D341Med (cell line): ENCODE results near the gene CILP2.

Experiments
- DNase-seq: peaks from one replicate; pipeline ENCODE4 v3.0.0; 2012; ENCODE audit warnings: low spot score

CILP2 gene

DNA sequence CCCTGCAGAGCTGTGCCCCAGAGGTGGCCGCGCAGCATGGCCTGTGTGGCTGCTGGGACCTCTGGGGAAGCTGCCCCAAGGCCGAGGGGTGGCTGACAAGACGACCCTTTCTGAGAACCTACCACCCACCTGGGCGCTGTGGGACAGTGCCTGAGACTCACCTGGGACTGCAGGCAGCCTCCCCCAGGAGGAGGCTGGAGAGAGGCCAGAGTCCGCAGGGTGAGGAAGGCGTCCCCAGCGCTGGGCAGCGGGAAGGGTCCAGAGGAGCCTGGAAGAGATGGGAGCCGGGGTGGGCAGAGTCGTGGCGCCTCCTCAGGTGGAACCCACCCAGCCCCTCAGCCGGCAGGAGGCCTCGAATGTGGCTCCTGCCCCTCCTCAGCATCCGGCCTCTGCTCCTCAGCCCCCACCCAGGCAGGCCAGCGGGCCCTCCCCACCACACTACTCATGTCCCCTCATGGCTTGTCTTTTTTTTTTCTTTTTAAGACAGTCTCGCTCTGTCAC lies 25.3 kb downstream of the CILP2 start:
- DNase-seq: no peak

DNA sequence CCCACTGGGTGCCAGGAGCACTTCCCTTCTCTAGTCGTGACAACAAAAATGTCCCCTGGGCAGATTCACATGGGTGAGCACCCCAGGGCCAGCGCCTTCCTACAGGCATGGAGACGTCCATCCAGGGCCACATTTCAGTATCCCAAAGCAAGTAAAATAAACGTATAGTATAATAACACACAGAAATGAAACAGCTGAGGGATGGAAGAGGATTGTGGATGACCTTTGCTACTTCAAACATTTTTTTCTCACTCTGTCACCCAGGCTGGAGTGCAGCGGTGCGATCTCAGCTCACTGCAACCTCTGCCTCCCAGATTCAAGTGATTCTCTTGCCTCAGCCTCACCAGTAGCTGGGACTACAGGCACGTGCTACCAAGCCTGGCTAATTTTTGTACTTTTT lies 28.2 kb downstream of the CILP2 start:
- DNase-seq: no peak

DNA sequence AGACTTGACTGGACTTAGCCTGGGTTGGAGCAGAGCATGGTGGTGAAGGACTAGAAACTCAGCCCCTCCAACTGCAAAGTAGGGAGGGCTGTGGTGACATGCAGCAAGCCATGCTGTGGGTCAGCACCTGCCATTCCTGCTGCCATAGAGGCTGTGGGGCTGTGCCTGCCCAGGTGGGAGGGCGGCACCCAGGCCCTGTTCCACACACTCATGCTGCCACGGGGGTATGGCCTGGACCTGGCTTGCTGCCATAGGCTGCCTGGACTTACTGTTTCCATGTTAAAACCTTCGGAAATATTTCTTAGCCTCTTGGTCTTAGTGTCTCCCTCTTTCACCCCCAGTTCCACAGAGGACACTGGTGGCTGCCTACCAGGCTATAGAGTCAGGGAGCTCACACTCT lies 29.3 kb downstream of the CILP2 start:
- DNase-seq: no peak

DNA sequence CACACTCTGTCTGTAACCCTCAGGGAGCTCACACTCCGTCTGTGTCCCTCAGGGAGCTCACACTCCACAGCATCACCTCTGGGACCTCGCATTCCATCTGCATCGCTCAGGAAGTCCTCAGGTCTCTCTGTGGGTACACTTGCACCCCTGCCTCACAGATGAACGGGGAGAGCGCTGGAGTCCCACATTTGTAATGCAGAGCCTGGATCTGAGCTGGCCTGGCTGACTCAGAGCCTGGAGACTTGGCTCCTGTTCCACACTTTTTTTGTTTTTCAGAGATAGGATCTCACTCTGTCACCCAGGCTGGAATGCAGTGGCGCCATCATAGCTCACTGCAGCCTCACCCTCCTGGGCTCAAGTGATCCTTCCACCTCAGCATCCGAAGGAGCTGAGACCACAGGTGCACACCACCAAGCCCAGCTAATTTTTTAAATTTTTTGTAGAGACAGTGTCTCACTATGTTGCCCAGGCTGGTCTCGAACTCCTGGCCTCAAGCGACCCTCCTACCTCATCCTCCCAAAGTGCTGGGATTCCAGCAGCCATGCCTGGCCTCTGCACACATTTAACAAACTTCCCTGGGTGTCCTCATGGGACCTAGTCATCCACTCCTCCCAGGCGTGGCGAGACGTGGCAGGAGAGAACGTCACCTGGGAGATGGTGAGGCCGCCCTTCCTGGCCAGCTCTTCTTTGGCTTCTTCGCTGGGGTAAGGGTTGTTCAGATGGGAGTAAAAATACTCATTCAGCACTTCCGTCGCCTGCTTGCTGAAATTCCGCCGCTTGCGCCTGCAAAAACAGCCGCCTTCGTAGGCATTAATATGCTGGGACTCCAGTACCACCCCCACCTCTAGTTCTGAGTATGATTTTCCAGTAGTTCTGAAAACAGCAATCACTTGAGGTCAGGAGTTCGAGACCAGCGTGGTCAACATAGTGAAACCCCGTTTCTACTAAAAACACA lies 31.0 kb downstream of the CILP2 start:
- DNase-seq: no peak

DNA sequence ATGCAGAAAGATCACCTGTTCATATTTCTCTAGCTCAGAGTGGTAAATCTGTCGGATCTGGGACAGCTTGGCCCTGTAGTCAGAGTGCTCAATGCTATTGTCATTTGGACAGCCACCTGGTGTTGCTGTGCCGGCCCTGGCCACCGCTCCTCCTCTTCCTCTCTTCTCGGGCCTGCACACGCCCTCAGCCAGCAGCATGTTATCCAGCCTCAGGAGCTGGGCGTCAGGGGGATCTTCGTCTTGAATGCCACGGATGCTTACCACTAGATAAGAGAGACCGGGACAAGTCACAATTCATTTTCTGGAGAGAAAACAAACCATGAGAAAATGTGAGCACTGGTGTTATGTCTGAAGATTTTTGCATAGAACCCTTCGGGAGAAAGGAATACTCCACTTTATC lies 32.5 kb downstream of the CILP2 start:
- no peak for DNase-seq

DNA sequence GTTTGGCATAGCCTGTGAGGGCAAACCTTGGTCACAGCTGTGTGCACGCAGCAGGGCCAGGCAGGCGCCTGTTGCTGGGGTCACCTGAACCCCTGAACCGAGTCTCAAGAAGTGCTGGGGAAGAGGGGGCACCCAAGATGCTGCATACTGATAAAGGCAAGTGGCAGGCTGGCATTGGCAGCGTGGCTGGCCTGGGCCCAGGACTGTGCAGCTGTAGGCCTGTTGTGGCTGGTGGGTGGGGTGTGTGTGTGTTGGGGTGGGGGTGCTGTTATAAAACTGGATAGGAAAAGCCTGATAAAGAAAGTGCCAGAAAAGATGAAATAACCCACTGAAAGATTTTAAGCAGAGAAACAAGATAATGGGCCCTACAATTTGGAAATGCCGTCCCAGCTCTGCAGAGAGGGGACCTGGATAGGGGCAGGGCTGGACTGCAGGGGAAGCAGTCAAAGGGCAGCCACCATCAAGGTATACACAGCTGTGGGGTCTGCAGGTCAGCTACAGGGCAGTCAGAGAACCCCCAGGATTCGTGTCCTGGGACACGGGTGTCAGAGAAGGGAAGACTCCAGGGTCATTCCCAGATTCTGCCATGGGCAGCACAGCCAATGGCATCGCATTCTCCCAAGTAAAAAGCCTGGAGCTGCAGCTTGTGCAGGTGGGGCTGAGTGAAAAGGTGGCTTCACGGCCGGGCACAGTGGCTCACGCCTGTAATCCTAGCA lies 33.2 kb downstream of the CILP2 start:
- DNase-seq: no peak

DNA sequence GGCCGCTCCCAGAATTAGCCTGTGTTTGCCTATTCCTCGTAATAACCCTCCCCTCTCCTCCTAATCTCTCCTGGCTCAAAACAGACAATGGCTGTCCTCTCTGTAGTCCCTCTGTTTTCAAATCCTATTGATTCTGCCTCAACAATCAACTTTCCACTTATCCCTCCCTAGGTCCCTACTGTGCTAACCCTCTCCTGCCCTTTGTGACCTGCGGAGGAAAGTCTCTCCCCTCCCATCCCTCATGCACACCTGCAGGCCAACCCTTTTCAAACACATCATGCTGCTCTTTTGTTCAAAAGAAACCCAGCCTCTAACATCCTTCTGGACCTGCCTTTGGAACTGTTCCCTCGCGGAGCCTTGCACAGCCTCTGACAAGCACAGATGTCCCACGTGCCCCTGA lies 37.3 kb downstream of the CILP2 start:
- no peak for DNase-seq

DNA sequence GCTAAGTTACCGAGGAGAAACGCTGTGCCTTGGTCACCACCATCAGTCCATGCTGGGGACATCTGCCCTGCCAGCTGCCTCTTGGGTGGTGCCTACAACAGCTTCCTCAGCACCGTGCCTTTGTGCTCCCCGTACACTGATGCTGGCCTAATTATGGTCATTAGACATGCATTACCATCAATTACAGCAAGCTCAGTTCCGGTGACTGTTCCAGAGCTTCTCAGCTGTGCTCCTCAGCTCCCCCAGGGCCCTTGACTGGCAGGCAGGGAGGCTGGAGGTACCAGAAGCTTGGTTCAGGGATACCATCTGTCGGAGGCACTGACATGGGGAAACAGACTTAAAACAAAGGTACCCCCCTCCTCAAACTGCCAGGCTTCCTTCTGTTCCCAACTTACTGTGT lies 40.2 kb downstream of the CILP2 start:
- DNase-seq: no peak

DNA sequence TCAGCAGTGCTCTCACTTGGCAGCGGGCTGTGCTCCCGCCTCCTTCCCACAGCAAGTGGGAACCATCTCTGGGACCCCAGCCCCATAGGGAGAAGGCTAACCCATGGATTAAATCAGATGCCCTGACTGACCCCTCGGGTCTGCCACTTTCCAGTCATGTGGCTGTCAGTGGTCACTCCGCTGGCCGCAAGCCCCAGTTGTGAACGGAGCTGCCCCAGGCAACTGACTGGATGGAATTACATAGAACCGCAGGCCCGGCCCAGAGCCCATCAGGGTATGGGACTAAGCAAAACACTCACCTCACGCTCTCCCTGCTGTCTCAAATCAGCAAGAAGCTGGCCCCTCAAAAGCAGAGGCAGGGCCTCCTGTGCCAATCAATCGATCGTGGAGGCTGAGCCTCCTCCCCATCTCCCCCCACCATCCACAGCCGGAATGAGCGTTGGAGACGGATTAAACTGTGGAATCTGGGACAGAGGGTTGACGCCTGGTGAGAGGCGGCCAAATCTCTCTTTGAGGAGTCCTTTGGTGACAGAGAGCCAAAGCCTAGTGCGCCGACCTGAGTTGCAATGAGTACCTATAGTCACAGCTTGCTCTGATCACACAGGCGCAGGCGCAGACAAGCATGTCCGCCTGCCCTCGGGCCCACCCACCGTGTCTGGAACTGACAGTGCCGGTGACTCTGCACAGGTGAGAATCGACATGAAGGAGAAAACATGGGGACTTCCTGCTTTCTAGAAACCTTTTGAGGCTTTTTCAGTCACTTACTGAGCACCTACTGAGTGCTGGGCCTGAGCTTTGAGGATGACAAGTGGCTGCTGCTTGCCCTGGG lies 41.7 kb downstream of the CILP2 start:
- no peak for DNase-seq

DNA sequence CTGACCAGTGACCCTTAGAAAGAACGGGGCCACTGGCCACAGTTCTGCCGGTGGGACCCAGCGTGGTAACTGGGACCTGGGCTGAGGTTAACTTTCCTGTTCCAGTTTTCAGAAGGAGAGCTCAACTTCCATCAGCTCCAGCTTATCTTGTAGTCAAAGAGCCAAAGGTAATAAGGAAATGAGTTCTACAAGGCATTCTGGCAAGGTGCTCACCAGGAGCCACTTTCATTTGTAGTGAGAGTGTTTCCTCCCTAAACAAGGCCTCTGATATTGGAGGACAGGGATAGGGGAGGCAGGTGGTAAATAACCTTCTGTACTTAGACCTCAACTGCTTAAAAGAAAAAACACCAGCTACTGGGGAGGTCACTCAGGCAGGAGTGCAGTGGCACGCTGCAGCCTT lies 42.4 kb downstream of the CILP2 start:
- DNase-seq: no peak

DNA sequence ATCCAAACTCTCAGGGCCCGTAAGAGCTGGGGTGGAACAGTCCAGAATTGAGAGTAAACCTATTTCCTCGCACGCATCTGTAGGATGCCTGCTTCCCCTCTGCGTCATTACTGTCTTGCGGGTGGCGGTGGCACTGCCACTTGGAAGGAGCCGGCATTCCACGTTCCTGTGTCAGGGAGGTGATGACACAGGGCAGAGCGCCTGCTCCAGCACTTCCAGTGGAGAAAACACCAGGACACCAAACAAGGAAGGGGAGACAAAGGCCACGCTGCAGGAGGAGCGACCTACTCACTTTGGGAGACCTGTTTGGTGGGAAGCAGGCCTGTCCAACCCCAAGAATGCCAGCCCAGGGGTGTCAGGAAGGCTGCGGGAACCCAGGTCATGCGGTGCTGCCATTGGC lies 43.3 kb downstream of the CILP2 start:
- DNase-seq: no peak

DNA sequence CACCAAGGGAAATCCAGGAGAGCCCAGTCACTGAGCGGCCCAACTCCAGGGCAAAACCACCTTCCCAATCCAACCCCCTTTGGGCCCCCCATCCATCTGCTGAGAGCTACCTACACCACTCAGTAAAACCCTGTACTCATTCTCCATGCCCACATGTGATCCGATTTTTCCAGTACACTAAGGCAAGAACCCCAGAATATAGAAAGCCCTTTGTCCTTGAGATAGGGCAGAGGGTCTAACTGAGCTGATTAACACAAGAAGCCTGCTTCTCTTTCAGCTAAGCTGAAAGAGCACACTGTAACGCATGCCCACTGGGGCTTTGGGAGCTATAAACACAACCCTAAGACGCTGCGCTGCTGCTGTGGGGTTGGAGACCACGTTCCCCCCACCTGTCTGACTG lies 44.4 kb downstream of the CILP2 start:
- no peak for DNase-seq

DNA sequence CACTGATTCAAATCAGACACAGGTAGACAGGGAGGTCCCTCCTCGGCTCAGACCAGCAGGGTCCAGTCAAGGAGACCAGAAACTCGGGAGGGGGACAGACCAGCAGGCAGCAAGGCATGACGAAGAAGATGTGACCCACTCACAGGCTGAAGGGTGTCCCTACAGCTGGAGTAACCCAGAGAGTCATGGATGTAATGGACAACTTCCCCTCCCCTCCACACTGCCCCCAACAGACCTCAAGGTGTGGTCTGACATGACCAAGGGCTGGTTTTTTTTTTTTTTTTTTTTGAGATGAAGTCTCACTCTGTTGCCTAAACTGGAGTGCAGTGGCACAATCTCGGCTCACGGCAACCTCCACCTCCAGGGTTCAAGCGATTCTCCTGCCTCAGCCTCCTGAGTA lies 46.3 kb downstream of the CILP2 start:
- DNase-seq: no peak

DNA sequence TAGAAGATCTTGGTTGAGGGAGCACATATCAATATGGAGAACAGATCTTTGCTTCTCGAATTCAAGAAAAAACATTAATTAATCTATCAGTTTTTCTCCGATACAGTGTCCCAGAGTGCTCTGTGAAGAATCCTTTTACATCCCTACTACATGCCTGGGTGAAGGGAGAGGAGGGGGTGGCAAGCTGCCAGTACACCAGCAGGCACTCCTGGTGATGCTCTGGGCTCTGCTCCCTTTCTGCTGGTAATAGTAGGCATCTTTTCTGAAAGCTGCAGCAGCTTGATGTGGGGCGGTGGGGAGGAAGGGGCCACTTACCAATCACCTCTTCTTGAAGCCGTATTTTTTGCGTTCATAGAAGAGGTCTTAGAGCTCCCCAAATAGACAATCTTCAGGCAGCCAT lies 49.7 kb downstream of the CILP2 start:
- DNase-seq: no peak

DNA sequence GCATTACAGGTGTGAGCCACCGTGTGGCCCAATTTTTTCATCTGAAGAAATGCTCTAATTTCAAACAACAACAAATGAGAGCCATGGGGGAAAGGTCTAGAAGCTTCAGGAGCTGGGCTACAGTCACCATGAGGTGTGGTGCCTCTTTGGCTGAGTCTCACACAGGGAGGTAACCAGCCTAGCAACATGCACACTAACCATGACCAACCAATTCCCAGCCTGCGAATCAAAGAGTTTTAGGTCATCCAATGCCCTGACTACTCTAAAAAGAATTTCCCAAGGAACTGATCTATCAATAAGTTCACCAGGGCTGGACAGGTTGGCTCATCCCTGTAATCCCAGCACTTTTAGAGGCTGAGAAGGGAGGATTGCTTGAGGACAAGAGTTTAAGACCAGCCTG lies 50.5 kb downstream of the CILP2 start:
- DNase-seq: no peak

DNA sequence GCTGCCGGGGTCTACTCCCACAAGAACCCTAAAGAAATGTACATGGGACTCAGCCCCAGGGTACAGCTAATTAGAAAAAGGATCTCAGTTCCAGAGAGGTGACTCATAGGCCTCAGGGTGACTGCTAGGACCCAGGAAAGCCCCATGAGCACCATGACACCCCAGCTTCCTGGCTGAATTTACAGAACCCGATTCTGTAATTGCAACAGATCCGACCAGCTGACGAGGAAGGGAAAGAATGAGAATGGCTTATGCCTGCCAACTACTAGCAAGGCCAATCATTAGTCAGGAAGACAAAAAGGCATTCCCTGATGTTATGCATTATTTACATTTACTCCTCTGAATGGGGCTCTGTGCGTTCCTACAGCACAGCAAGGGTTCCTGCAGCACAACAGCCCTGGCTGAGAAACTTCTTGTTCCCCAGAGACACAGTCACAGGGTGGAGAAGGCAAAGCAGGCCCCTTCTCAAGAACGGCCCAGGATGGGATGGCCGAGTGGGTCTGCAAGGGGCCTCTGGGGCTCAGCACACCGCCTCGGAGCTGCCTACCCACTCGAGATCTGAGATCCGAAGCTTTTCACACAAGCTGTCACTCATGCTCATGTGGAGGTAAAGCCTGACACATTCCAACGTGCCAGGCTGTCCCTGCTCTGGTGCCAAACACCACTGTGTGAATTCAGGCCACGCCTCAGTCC lies 53.2 kb downstream of the CILP2 start:
- no peak for DNase-seq

DNA sequence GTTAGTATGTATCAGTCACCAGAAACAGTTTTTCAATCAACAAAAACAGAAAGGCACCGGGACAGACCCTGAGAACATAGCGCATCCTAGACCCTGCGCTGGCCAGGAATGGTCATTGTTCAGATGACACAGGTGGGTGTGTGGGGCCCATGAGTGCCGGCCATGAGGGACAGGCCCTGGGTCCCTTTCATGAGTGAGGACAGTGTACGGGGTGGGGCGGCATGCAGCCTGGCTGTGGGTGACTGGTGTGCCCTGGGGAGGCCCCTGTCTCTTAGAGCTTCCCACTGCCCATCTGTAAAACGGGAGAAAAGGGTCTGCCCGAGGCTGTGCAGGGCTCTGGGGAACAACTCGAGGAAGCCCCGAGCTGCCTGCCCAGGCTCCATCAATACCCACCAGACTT lies 54.6 kb downstream of the CILP2 start:
- no peak for DNase-seq

DNA sequence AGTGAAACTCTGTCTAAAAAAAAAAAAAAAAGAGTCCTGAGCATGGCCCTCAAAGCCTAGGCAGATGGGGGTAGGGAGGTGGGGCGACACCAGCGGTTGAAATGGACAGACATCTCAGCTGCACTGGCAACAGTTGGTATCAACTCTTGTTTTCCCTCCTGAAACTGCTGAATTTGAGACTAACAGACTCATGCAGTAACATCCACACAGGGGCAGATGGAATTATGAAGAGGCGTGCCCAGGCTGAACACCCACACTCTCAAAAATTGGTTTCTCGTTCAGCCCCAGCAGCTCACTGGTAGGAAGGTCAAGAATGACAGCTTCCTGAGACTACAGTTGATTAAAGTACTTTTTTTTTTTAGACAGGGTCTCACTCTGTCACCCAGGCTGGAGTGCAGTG lies 56.3 kb downstream of the CILP2 start:
- no peak for DNase-seq

DNA sequence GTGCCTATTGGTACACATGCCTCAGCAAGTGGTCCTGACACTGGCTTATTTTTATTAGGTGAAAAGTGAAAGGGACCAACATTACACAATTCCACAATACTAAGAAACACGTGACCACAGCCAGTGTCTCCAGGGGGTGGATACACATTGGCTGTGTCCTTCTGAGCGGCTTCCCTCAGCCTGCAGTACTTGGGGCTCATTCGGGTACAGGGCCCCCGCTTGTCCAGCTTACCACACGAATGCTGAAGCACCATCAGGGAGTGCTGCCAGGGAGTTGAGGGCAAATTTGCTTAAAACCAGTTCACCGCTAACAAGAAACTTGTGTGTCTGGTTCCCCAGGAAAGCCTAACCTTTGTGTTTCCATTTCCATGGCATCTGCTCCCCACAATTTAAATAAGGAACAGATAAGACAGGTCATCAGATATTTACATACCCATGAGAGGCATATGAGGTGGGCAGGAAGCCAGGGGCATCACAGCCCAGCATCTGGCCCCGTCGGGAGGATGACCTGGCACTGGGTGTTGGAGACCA lies 57.2 kb downstream of the CILP2 start:
- no peak for DNase-seq
